MCF 10A (cell line): Measurements from ENCODE around the gene RGS11. TPM values are rescaled to one million over a fixed set of nuclear protein-coding genes. Genes with fewer than 3 reads are reported as not detected.

Source experiments
- BruUV-seq: library from RNA; stranded (reverse); fragments of 400-500 nt; replicated peaks from 2 replicates; lab custom pipeline; 2021; lab: Mats Ljungman, UMichigan
- CTCF ChIA-PET: fragments of 300-600 bp; sonication (Branson Sonifier 250); formaldehyde crosslinking; extraction: SDS; loops from one replicate; lab custom pipeline; 2021; ENCODE audit warnings: antibody characterized with exemption, inconsistent platforms; lab: Yijun Ruan, JAX
- POLR2A ChIA-PET: fragments of 300-600, 350-650 bp; sonication (Branson Sonifier 250); formaldehyde crosslinking; extraction: SDS; loops from one replicate; lab custom pipeline; 2020; ENCODE audit warnings: antibody characterized with exemption, inconsistent platforms; lab: Yijun Ruan, JAX
- DNase-seq: peaks from one replicate; pipeline ENCODE4 v3.0.0-alpha.2; 2018; ENCODE audit not compliant: unreplicated experiment
- H3K27ac Mint-ChIP-seq: one replicate; pipeline ENCODE4 v1.8.0; 2022; ENCODE audit warnings: mild to moderate bottlenecking, low read depth, mixed read lengths; ENCODE audit not compliant: unreplicated experiment
- H3K27me3 Mint-ChIP-seq: one replicate; pipeline ENCODE4 v1.8.0; 2022; ENCODE audit warnings: mixed read lengths; ENCODE audit not compliant: insufficient read depth, unreplicated experiment
- H3K36me3 Mint-ChIP-seq: one replicate; pipeline ENCODE4 v1.8.0; 2022; ENCODE audit warnings: mild to moderate bottlenecking, moderate library complexity, mixed read lengths; ENCODE audit not compliant: insufficient read depth, unreplicated experiment
- H3K4me1 Mint-ChIP-seq: one replicate; pipeline ENCODE4 v1.8.0; 2022; ENCODE audit warnings: mixed read lengths; ENCODE audit not compliant: insufficient read depth, unreplicated experiment
- H3K4me3 Mint-ChIP-seq: one replicate; pipeline ENCODE4 v1.8.0; 2022; ENCODE audit warnings: mild to moderate bottlenecking, moderate library complexity, mixed read lengths; ENCODE audit not compliant: unreplicated experiment
- H3K9me3 Mint-ChIP-seq: one replicate; pipeline ENCODE4 v1.8.0; 2022; ENCODE audit warnings: mixed read lengths; ENCODE audit not compliant: unreplicated experiment
- CTCF ChIP-seq: fragments of 200-600 bp; IDR thresholded peaks from one replicate; pipeline ENCODE4 v1.8.0; 2022; ENCODE audit warnings: antibody characterized with exemption, mild to moderate bottlenecking; ENCODE audit not compliant: unreplicated experiment
- intact Hi-C: fragments of 100-400 bp; cut with micrococcal nuclease; formaldehyde crosslinking; loops from 2 replicates; pipeline ENCODE4 v1.14.1; 2022
- total RNA-seq: library from RNA; stranded (reverse); gene quantifications from 2 replicates; pipeline ENCODE4 v1.2.3, GENCODE V29; 2022

RGS11 gene
- total RNA-seq, 1 experiment from 2014 or later, result 1.7 TPM

DNA sequence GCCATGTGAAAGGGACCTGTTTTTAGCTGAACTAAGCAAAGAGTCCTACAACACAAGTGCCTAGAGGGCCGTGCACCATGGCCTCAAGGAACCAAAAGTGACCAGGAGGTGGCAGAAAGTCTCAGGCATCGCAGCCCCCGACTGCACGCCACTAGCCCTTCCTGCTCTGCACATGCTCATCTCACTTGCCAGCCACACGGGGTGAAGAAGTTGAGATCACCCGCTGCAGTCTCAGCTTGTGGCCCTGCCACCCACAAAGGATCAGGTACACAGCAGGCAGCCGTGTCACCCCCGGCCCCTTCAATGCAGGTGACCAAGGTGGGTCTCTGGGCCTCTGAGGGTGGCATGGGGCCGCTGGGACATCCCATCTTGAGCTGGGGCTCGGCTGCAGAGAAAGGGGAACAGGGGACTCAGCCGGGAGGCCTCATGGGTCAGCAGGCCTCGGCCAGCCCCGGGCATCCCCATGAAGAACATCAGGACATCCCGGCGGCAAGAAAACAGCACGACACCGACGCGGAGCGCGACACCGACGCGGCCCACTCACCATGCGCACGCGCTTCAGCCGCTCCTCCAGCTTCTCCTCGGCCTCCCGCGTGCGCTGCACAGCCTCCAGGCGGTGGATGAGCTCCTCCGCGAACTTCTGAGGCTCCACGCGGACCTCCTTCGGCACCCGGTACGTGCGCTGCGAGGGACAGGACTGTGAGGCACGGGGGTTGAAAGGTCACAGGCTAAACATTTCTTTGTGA lies 28.2 kb upstream of the RGS11 start:
- BruUV-seq, result no TSS peak
- H3K27me3 Mint-ChIP-seq, result no peaks in the 10 kb centered on the region
- no peak overlapping the region for H3K4me3 Mint-ChIP-seq
- CTCF ChIA-PET, result no interaction called here
- no peak for DNase-seq
- no peak overlapping the region for H3K27ac Mint-ChIP-seq
- no peaks in the 10 kb centered on the region for H3K4me1 Mint-ChIP-seq
- no peak for TF ChIP-seq CTCF
- no peaks in the 10 kb centered on the region for H3K9me3 Mint-ChIP-seq
- intact Hi-C loops, result no loop called here
- POLR2A ChIA-PET, result no interaction called here
- H3K36me3 Mint-ChIP-seq, result peaks cover 47% of the 10 kb centered on the region

GRCh38 chr16:301950-302349 lies 26.2 kb upstream of the RGS11 start:
- DNase-seq, result no peak
- Mint-ChIP-seq H3K27ac (no peak overlapping the region), H3K4me1 (no peaks in the 10 kb centered on the region), H3K9me3 (no peaks in the 10 kb centered on the region), H3K4me3 (no peak overlapping the region), H3K27me3 (no peaks in the 10 kb centered on the region), H3K36me3 (peaks cover 60% of the 10 kb centered on the region)
- TF ChIP-seq CTCF, result no peak
- intact Hi-C loops, result no loop called here
- no TSS peak for BruUV-seq
- POLR2A ChIA-PET, result interaction anchor here (1.2 kb wide), 1 partner anchor 67 kb away, joined by 4 read pairs; the partner anchor contains the start of gene FAM234A
- CTCF ChIA-PET, result no interaction called here

DNA sequence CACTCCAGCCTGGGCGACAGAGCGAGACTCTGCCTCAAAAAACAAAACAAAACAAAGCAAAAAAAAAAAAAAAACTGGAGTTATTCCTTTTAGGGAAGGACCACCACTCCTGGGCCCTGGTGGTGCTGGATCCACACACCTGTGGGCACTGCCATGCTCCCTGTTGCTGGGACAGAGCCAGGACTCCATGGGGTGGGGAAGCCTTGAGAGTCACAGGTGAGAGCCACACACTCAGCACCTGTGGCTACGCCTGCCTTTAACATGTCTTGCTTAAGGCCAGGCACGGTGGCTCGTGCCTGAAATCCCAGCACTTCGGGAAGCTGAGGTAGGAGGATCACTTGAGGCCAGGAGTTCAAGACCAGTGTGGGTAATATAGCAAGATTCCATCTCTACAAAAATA lies 25.5 kb upstream of the RGS11 start:
- Mint-ChIP-seq H3K9me3 (no peaks in the 10 kb centered on the region), H3K27me3 (no peaks in the 10 kb centered on the region), H3K4me1 (no peaks in the 10 kb centered on the region), H3K36me3 (peaks cover 62% of the 10 kb centered on the region), H3K4me3 (no peak overlapping the region), H3K27ac (no peak overlapping the region)
- intact Hi-C loops, result no loop called here
- no TSS peak for BruUV-seq
- ChIA-PET POLR2A (no interaction called here), CTCF (interaction anchor here (1.2 kb wide), 1 partner anchor 42 kb away, joined by 3 read pairs; no protein-coding TSS in a partner anchor)
- no peak for TF ChIP-seq CTCF
- DNase-seq, result no peak

- no peaks in the 10 kb centered on the region for H3K27me3 Mint-ChIP-seq
- no peaks in the 10 kb centered on the region for H3K9me3 Mint-ChIP-seq
- no peak for TF ChIP-seq CTCF
- POLR2A ChIA-PET, result no interaction called here
- peaks cover 44% of the 10 kb centered on the region for H3K36me3 Mint-ChIP-seq
- intact Hi-C loops, result no loop called here
- CTCF ChIA-PET, result no interaction called here
- BruUV-seq, result no TSS peak
- H3K4me1 Mint-ChIP-seq, result no peaks in the 10 kb centered on the region
- H3K4me3 Mint-ChIP-seq, result no peak overlapping the region
- H3K27ac Mint-ChIP-seq, result no peak overlapping the region
- DNase-seq, result no peak
Observed at GRCh38 chr16:297832-298231, 22.1 kb upstream of the RGS11 start.
